Urothelium cell line (cell line): Measurements from ENCODE around the gene TMEM131L.
"Not testable (repeated sequence)": the region's sequence is repeated elsewhere in the genome, so short reads cannot be mapped to it uniquely, and the experiment has no call there.

Experiments used
- DNase-seq: peaks from one replicate; pipeline ENCODE4 v3.0.0; 2011; ENCODE audit warnings: low spot score, mixed read lengths
- FAIRE-seq: peaks from 2 replicates; lab custom pipeline; 2011; peaks lifted over from hg19 to GRCh38; lab: Jason Lieb, UNC

Gene TMEM131L

DNA sequence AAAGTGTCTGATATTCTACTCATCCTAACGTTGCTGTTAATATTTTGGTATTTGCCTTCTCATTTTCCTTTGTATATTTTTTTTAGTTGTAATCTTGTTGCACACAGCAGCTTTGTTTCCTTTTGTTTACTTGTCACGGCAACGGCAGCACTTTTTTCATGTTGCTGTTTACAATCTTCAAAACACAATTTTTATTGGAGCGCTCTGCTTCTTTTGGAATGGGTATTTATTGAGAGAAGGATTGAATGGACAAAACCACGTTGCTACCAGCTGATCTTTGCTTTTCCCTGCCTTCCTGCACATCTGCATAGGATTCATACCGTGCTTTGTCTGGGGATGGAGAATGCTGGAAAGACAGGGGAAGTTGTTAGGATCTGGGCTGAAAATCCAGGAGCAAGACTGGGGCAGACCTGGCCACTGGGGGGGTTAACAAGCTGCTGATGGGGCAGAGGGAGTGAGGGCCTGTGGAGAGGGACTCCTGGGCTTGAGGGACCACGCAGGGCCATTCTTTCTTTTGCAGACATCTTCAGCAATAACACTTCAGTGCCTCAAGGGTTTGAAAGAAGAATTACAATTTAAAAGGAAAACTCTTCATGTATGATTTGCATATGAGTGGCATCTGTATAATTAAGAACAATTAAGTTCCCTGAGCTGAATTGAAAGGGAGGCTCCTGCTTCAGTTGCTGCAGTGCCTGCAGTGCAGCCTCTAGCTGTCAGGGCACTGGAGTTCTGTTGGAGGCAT, 69.8 kb downstream of the TMEM131L start:
- FAIRE-seq (no peak), DNase-seq (no peak)

DNA sequence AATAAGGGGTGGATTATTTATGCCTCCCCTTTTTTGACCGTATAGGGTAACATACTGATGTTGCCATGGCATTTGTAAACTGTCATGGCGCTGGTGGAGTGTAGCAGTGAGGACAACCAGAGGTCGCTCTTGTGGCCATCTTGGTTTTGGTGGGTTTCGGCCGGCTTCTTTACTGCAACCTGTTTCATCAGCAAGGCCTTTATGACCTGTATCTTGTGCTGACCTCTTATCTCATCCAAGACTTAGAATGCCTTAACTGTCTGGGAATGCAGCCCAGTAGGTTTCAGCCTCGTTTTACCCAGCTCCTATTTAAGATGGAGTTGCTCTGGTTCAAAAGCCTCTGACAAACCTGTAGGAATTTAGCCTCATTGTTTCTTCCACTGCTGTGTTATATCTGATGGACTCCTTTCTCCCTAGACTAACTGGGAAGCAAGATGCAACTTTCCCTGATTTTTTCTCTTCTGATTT, 71.4 kb downstream of the TMEM131L start:
- FAIRE-seq (no peak), DNase-seq (no peak)

- no peak for FAIRE-seq
These were observed 72.6 kb downstream of the TMEM131L start for GRCh38 chr4:153538487-153539357.

GRCh38 chr4:153539422-153539821, 73.3 kb downstream of the TMEM131L start:
- no peak for FAIRE-seq
- no peak for DNase-seq

More at GRCh38 chr4:153538487-153539357, 72.6 kb downstream of the TMEM131L start:
- DNase-seq, result no peak

GRCh38 chr4:153541456-153542096, 75.4 kb downstream of the TMEM131L start:
- DNase-seq, result peak; percentile 70
- FAIRE-seq, result no peak

DNA sequence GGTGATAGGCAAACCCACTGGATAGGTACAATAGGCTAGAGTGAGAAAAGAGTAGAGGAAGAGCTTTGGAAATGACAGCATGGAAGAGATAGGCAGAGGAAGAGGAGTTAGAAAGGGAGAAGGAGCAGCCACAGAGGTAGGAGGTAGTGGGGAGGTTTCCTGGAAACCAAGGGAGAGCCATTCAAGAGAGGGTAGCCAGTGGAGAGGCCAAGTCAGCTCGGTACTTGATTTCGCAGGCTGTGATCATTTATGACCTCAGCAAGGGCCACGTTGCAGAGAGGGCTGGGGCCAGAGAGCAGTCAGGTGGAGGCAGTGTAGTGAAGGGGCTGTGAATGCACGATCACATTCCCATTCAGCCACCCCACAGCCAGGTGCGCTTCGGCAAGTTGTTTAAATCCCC, 76.0 kb downstream of the TMEM131L start:
- no peak for DNase-seq
- no peak for FAIRE-seq

DNA sequence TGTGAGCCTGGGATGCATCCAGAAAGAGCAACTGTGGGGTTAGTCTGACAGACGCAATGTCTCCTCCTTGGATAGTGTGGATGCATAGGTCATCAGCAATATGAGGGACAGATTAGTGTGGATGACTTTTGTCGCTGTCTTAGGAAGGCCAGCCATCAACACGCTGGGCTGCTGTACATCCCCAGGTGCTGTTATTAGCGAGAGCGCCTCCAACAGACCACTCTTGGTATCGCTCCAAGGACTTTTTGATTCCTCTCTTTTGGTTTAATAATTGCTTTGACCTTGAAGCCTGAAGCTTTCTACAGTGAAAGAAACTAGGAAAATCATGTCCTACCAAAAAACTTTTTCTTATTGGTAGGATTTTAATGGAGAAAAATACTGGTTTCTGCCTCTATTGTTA, 76.7 kb downstream of the TMEM131L start:
- FAIRE-seq, result no peak
- DNase-seq, result no peak

- FAIRE-seq (no peak), DNase-seq (no peak)
These were observed 77.2 kb downstream of the TMEM131L start for GRCh38 chr4:153543351-153543750.

DNA sequence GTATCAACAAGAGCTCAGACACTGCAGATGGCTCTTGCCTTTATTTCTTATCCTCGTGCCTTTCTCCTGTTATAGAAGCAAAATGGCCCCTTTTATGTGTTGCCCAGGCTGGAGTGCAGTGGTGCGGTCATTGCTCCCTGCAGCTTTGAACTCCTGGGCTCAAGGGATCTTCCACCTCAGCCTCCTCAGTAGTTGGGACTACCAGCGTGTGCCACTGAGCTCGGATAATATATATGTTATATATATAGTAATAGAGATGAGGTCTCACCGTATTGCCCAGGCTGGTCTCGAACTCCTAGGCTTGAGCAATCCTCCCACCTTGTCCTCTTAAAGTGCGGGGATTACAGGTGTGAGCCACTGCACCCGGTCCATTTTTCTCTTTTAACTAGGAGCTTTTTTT, 79.7 kb downstream of the TMEM131L start:
- FAIRE-seq (no peak), DNase-seq (no peak)

- FAIRE-seq (no peak), DNase-seq (no peak)
These were observed 80.1 kb downstream of the TMEM131L start for GRCh38 chr4:153546280-153546679.

- DNase-seq (no peak), FAIRE-seq (no peak)
These were observed 81.4 kb downstream of the TMEM131L start for GRCh38 chr4:153547520-153547919.

DNA sequence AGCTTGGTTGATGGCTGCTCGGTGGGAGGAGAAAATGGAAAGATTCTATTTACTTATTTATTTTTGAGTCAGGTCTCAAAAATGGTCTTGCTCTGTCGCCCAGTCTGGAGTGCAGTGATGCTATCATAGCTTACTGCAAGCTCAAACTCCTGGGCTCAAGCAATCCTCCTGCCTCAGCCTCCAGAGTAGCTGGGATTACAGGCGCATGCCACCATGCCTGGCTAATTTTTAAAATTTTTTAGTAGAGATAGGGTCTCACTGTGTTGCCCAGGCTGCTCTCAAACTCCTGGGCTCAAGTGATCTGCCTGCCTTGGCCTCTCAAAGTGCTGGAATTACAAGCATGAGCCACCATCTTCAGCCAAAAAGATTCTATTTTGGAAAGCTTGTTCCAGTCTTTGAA, 82.7 kb downstream of the TMEM131L start:
- not testable (repeated sequence) for FAIRE-seq, DNase-seq

GRCh38 chr4:153549405-153549804, 83.2 kb downstream of the TMEM131L start:
- DNase-seq, result no peak
- FAIRE-seq, result no peak

- no peak for FAIRE-seq
These were observed 87.1 kb downstream of the TMEM131L start for GRCh38 chr4:153553155-153553818.

GRCh38 chr4:153553819-153554170, 87.6 kb downstream of the TMEM131L start:
- FAIRE-seq, result no peak
- no peak for DNase-seq

More at GRCh38 chr4:153553155-153553818, 87.1 kb downstream of the TMEM131L start:
- DNase-seq, result no peak

DNA sequence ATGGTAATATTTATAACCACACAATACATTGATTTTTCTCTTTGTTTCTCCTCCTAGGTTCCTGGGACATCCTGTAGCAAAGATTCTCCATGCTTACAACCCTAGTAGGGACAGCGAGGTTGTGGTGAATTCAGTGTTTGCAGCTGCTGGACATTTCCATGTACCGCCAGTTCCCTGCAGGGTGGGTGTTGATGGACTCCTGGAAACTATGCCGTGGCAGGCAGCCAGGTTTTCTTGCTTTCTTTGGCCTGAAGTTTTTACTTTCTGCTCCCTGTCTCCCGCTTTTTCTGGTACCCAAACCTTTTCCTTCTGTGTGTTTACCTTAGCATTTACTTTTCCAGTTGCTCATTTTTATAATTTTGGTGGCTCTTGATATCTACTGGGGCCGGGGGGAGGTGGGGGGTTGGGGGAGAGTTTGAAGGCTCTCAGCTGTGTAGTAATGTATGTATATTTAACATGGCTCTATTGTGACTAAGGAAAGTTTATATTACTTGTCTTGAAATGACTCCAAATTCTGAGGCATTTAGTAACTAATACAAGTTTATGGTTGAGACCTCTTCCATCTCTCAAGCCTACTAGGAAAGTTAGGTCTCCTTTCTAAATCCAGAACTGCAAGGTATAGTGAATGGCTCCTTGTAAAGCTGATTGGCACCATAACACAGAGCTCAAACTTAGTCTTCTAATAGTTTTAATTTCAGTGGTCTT, 89.7 kb downstream of the TMEM131L start:
- FAIRE-seq (no peak), DNase-seq (no peak)

GRCh38 chr4:153556435-153556815, 90.3 kb downstream of the TMEM131L start:
- FAIRE-seq, result no peak
- no peak for DNase-seq

- DNase-seq, result no peak
- FAIRE-seq, result no peak
These were observed 94.7 kb downstream of the TMEM131L start for GRCh38 chr4:153560908-153561307.

GRCh38 chr4:153564630-153565525, 98.7 kb downstream of the TMEM131L start:
- DNase-seq, result no peak
- no peak for FAIRE-seq
